Measurements from ENCODE around the gene FAM13A.

DNA sequence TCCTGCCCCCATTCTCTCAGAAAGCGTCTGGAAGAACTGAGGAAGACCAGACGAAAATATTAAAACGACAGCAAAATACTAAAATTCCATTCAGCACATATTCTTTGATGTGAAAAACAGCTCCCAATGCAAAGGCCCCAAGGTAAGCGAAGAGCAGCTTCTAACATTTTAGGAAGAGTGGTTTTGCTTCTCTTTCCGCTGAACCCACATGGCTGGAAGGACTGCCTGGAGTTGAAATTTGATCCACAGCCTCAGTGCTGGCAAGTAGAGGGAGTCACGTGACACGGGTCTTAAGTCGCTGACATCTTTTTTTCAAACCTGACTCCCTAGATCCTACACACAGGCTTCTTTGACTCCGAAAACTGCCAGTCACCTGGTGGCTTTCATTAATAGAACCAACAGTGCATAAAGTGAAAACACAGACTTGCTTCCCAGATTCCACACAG lies at the start of gene FAM13A:
- TF ChIP-seq, protein P1, sequence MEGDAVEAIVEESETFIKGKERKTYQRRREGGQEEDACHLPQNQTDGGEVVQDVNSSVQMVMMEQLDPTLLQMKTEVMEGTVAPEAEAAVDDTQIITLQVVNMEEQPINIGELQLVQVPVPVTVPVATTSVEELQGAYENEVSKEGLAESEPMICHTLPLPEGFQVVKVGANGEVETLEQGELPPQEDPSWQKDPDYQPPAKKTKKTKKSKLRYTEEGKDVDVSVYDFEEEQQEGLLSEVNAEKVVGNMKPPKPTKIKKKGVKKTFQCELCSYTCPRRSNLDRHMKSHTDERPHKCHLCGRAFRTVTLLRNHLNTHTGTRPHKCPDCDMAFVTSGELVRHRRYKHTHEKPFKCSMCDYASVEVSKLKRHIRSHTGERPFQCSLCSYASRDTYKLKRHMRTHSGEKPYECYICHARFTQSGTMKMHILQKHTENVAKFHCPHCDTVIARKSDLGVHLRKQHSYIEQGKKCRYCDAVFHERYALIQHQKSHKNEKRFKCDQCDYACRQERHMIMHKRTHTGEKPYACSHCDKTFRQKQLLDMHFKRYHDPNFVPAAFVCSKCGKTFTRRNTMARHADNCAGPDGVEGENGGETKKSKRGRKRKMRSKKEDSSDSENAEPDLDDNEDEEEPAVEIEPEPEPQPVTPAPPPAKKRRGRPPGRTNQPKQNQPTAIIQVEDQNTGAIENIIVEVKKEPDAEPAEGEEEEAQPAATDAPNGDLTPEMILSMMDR (IDR thresholded peaks at IDR 0.05), result no peak
- TF ChIP-seq POLR2A (IDR thresholded peaks at IDR 0.05), result no peak

Data from esophagus squamous epithelium (tissue), 4 donors.